HG03354 (cell line): ENCODE data around the gene RNF130.
A peak's percentile ranks its signal among the peaks of the same experiment; 100 is the strongest.

Experiments used
- ATAC-seq: cut with Tn5 transposase; IDR thresholded peaks from one replicate; pipeline ENCODE4 v1.9.1; 2021; ENCODE audit warnings: mild to moderate bottlenecking; ENCODE audit not compliant: unreplicated experiment, poor library complexity, severe bottlenecking

RNF130 gene

DNA sequence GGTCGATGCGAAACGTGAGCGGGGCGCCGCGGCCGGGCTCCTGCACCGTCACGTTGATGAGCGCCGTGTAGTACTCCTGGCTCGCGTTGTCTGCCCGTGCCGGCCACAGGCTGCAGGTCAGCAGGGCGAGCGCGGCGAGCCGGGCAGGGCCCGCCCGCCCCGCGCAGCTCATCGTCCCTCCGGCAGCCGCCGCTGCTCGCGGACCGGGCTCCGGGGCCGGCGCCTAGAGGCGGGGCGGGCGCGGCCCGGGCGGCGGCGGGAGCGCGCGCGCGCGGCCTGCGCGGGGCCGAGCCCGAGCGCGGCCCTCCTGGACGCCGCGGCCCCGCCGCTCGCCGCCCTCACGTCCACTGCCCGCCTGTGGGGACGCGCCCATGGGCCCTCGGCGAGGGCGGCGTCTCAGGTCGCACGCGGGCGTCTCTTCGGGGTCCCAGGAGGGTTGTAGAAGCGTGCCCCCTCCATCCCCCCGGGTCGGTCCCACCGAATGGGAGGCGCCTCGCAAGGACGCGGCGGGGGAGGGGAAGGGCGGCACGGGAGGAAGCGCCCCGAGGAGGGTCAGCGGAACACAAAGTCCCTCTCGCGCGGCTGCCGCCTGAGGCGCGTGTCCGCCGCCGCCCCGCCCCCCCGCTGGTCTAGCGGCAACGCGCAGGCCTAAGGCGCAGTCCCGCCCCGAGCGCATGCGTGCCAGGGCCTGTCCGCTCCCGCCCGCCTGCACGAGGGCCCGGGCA lies at the start of gene RNF130:
RNF130 (minus strand) TSS at position 229 of the 725 bp plus-strand sequence; CDS start at position 172, 57 bp downstream.
- ATAC-seq = peak; percentile 50

DNA sequence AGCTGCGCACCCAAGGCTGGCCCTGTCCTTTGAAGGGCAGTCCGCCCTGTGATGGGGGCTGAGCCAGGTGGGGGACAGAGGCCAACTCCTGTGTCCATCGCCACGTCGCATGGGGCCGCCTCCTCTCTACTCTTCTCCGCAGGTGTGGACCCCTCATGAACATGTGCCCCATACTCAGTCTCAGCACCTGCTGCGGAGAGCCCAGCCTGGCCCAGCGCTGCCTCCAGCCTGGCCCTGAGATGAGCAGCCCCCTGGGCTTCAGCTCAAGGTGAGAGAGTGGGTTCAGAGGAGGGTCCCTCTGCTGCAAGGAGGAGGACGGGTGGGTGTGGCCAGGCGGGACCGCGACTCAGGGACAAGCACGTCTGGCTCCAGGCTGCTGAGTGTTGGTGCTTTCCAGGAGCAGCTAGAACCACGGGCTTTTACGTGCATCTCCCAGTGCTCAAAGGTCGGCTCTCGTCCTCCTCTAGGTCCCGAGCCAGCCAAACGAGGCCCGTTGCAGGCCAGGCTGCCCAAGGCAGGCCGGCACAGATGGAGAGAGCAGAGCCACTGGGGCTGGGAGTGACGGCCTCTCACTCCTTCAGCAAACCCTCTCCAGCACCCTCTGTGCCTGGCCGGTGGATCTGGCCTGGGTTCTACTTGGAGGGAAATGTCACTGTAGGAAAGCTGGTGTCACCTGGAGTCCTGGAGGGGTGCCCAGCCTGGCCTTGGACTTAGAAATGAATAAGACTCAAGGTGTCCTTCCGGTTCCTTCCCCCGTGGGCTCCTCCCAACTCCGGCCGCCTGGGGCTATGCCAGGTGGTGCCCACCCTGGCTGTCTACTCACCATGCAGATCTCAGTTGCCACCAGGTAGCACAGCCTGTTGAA lies 48.9 kb upstream of the RNF130 start:
- ATAC-seq = no peak

- no peak for ATAC-seq
Measured at GRCh38 chr5:180119903-180120236, 48.3 kb upstream of the RNF130 start.

DNA sequence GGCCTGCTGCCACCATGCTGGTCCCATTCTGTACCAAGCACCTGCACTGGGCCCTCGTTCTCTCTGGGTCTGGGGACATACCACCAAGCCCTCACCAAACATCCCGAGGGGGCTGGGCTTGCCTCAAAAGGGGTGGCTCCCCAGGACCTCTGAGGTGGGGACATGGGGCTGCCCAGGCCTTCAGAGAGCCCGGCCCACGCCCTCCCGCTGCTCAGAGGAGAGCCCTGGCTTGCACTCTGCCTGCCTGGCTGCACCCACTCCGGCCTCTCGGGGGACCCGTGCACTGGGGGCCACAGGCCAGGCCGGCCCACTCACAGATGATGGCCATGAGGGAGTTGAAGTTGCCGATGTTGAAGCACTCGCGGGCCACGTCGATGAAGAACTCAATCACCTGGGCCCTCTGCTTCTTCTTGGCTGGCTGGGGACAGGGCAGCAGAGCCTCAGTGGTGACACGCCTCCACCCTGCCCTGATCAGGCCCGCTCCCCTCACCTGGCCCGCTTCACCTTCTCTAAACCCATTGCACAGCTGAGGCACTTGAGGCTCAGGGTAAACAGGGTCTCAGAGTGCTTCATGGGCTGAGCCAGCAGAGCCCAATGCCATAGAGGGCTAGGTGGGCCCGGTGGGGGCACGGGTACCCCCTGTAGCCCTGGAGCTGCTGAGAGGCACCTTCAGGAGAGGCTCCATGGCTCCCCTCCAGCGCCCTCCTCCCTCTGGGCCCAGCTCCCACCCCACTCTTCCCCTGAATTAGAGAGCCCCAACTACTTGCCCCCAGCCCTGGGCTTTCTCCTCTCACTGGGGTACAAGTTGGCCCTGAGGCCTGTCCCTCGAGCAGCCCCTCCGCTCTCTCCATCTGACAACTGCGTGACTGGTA lies 47.7 kb upstream of the RNF130 start:
- no peak for ATAC-seq

GRCh38 chr5:180118391-180118791 lies 46.8 kb upstream of the RNF130 start:
- ATAC-seq = no peak

- ATAC-seq = no peak
Measured at GRCh38 chr5:180117000-180117725, 45.6 kb upstream of the RNF130 start.

- ATAC-seq = no peak
Measured at GRCh38 chr5:180116077-180116999, 44.8 kb upstream of the RNF130 start.

- no peak for ATAC-seq
Measured at GRCh38 chr5:180115326-180116076, 43.9 kb upstream of the RNF130 start.

- ATAC-seq = no peak
Measured at GRCh38 chr5:180114304-180115003, 42.9 kb upstream of the RNF130 start.

DNA sequence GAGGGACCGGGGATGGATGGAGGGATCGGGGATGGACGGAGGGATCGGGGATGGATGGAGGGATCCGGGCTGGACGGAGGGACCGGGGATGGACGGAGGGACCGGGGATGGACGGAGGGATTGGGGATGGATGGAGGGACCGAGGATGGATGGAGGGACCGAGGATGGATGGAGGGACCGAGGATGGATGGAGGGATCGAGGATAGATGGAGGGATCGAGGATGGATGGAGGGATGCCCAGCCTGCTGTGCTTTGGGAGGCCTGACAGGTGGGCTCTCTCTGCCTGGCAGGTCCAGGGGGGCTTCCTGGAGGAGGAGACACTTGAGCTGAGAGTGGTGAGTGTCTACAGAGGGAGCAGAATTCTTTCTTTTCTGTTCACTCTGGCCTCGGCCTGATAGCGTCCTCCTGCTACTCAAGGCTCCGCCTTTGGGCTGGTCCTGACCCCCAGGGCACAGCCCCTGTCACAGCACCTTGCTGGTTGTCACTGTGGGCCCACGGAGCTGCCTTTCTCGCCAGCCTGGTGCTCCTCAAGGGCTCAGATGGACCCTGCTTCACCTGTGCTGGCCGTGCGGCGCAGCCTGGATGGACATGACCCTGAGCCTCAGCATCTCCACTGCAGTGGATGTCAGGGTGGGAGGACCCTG lies 42.2 kb upstream of the RNF130 start:
- no peak for ATAC-seq

DNA sequence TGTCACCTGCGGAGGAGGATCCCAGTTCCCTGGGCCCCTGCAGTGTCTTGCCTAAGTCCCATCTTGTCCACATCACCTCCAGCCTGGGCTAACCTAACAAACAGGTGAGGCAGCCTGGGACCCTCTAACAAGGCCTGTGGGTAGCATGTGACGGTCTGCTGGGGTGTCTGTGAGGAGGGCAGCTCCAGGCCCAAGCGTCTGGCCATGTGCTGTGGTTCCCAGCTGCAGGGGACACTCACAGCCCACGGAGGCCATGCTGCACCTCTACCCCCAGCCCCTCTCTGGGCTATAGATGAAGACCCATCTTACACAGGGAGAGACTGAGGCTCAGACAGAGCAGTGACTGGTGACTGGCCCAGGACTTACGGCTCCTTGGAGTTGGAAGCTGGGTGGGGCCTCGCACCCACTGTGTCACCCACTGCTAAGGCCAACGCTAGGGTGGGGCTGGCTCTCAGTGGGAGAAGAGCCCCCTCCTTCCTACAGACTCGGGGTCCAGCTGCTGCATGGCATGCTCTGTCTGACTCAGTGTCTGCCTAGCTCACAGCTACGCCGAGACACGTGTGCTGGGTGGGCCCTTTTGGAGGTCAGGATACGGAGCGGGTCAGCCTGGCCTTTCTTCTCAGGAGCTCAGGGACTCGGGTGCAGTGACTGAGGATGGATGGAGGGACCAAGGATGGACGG lies 40.8 kb upstream of the RNF130 start:
- ATAC-seq = no peak

DNA sequence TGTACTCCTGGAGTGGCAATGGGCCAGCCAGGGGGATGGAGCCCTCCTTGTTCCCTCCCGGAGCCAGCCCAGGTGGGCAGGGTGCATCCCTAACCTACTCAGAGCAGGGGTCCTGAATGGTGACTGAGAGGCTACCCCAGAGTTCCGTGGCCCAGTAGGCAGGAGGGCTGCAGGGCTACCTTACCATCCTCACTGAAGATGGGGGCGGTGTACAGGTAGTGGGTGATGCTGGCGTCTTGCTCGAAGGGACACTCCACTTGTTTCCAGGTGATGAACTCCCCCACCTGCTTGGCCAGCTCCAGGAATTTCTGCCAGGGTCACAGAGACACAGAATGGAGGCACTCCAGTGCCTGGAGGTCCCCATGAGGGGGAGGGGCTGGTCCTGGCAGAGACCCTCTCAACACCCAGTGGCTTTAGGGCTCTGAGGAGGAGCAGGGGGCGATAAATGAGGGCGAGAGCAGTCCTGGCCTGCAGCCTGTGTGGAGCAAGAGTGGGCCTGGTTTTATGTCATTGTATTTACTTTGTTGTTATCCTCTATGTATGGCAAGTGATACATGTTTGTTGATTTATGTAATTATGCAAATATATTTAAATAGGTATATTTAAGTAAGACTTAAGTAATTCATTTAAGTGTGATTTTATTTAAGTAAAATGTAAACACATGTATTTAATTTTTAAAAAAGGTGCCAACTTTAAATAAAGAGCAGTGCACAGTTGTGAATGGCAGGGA lies 39.9 kb upstream of the RNF130 start:
- no peak for ATAC-seq

DNA sequence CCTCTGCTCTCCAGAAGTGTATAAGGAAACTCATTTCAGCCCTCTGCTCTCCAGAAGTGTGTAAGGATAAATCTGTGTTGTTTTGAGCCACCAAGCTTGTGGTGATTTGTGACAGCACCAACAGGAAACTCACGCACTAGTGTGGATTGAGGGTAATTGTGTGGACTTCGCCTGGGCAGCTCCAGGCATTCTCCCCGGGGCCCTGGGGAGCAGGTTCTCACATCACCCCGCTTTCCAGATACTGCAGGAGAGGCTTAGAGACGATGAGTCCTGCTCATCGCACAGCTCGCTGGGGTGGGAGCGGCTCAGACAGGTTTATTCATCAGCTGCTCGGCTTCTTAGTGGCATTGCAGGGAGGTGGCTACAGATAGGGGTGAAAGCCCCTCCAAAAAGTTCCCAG lies 38.4 kb upstream of the RNF130 start:
- no peak for ATAC-seq

- ATAC-seq = no peak
Measured at GRCh38 chr5:180107005-180107404, 35.4 kb upstream of the RNF130 start.

DNA sequence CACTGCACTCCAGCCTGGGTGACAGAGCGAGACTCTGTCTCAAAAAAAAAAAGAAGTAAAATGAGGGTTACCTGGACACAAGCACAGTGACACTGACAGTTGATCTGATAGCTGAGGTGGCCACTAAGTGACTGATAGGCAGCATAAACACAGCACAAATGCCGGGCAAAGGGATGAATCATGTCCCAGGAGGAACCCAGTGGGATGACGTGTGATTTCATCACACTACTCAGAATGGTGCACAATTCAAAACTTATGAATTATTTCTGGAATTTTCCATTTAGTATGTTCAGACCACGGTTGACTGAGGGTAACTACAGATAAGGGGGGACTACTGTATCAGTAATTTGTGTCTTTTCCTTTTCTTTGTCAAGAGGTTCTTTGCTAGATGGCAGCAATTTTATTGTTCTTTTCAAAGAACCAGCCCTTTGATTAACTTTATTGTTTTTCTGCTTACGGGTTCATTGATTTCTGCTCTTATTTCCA lies 34.3 kb upstream of the RNF130 start:
- no peak for ATAC-seq

- no peak for ATAC-seq
Measured at GRCh38 chr5:180104168-180104530, 32.6 kb upstream of the RNF130 start.
